H1 (cell line): ENCODE data around the gene ADD1. TPM values are rescaled to one million over a fixed set of nuclear protein-coding genes. Genes with fewer than 3 reads are reported as not detected.
A peak's percentile ranks its signal among the peaks of the same experiment; 100 is the strongest.

ENCODE experiments used
- CTCF ChIA-PET: fragments of 300-600 bp; sonication (Branson Sonifier 250); formaldehyde crosslinking; loops from one replicate; lab custom pipeline; 2021; ENCODE audit not compliant: partially characterized antibody; lab: Charles Lee
- POLR2A ChIA-PET: fragments of 300-600 bp; sonication (Branson Sonifier 250); formaldehyde crosslinking; loops from one replicate; lab custom pipeline; 2021; ENCODE audit warnings: inconsistent platforms; ENCODE audit not compliant: partially characterized antibody; lab: Charles Lee
- DNase-seq, 2 experiments: peaks; one replicate each; pipeline versions ENCODE4 v3.0.0 to v3.0.0-alpha.2; 2010 to 2022; ENCODE audit warnings: low spot score in 2 of 2, low read depth in 1 of 2, mixed read lengths in 1 of 2
- FAIRE-seq: peaks from 2 replicates; lab custom pipeline; 2011; peaks lifted over from hg19 to GRCh38; lab: Jason Lieb, UNC
- H2AFZ ChIP-seq: 2 replicates; pipeline ENCODE4 v1.8.1; 2012; ENCODE audit warnings: low read length, inconsistent platforms
- H2AK5ac ChIP-seq: 2 replicates; pipeline ENCODE4 v1.6.1; 2013; ENCODE audit warnings: low read depth, low read length
- H2BK120ac ChIP-seq: replicated peaks from 2 replicates; pipeline ENCODE3; 2013; ENCODE audit warnings: low read depth, low read length, inconsistent platforms
- H2BK12ac ChIP-seq: 2 replicates; pipeline ENCODE4 v1.6.1; 2013; ENCODE audit warnings: low read depth, low read length
- H2BK15ac ChIP-seq: 2 replicates; pipeline ENCODE4 v1.6.1; 2013; ENCODE audit warnings: low read length
- H2BK20ac ChIP-seq: 2 replicates; pipeline ENCODE4 v1.6.1; 2013; ENCODE audit warnings: low read length
- H2BK5ac ChIP-seq: 2 replicates; pipeline ENCODE4 v1.6.1; 2013; ENCODE audit warnings: low read depth, low read length
- H3K14ac ChIP-seq: 2 replicates; pipeline ENCODE4 v1.6.1; 2013; ENCODE audit warnings: inconsistent platforms; ENCODE audit not compliant: insufficient read length
- H3K18ac ChIP-seq: 2 replicates; pipeline ENCODE4 v1.6.1; 2013; ENCODE audit warnings: low read length; ENCODE audit errors: extremely low read depth
- H3K23ac ChIP-seq: 2 replicates; pipeline ENCODE4 v1.6.1; 2013; ENCODE audit warnings: inconsistent platforms; ENCODE audit not compliant: insufficient read length
- H3K23me2 ChIP-seq: 2 replicates; pipeline ENCODE4 v1.6.1; 2013; ENCODE audit warnings: low read depth, low read length
- H3K27ac ChIP-seq: 2 replicates; pipeline ENCODE4 v1.6.1; 2011; ENCODE audit warnings: low read depth, low read length, inconsistent platforms
- H3K27me3 ChIP-seq, 4 experiments: replicated peaks in 1 of 4; 1 replicate in 1 of 4; 2 replicates in 3 of 4; pipeline versions ENCODE4 v1.6.1 to v1.8.1; 2011 to 2013; ENCODE audit warnings: low read length in 3 of 4, mild to moderate bottlenecking in 3 of 4, inconsistent platforms in 2 of 4, mixed read lengths in 2 of 4, moderate library complexity in 1 of 4; ENCODE audit not compliant: control insufficient read depth in 3 of 4, insufficient read depth in 3 of 4; ENCODE audit errors: extremely low read depth in 1 of 4
- H3K36me3 ChIP-seq, 4 experiments: 2 replicates each; pipeline versions ENCODE4 v1.6.1 to v1.8.1; 2011 to 2013; ENCODE audit warnings: mild to moderate bottlenecking in 4 of 4, low read length in 3 of 4, moderate library complexity in 2 of 4, control low read depth in 1 of 4, inconsistent platforms in 1 of 4; ENCODE audit not compliant: insufficient read depth in 4 of 4, control insufficient read depth in 2 of 4
- H3K4ac ChIP-seq: replicated peaks from 2 replicates; pipeline ENCODE3; 2013; ENCODE audit warnings: low read length, low read depth, mixed read lengths, inconsistent platforms; ENCODE audit not compliant: insufficient read length
- H3K4me1 ChIP-seq, 4 experiments: replicated peaks in 1 of 4; 1 replicate in 1 of 4; 2 replicates in 3 of 4; pipeline versions ENCODE4 v1.6.1 to v1.8.1; 2011 to 2013; ENCODE audit warnings: low read length in 3 of 4, inconsistent platforms in 2 of 4, mixed read lengths in 1 of 4; ENCODE audit not compliant: insufficient read depth in 4 of 4, control insufficient read depth in 3 of 4
- H3K4me2 ChIP-seq, 2 experiments: 2 replicates each; pipeline versions ENCODE4 v1.6.1 to v1.8.1; 2011 to 2013; ENCODE audit warnings: low read depth in 2 of 2, low read length in 2 of 2, control low read depth in 1 of 2, inconsistent platforms in 1 of 2, mild to moderate bottlenecking in 1 of 2; ENCODE audit not compliant: insufficient read depth in 1 of 2
- H3K4me3 ChIP-seq, 4 experiments: fragments of 200-600, 300-600 bp in 1 of 4; sonication (generic), shearing (Covaris generic), sonication (Bioruptor Twin) in 1 of 4; 2 replicates each; pipeline versions ENCODE4 v1.5.1 to v1.8.1; 2011 to 2016; ENCODE audit warnings: low read length in 4 of 4, low read depth in 3 of 4, control low read depth in 2 of 4, inconsistent platforms in 2 of 4, mild to moderate bottlenecking in 2 of 4, mixed read lengths in 1 of 4, moderate library complexity in 1 of 4; ENCODE audit not compliant: insufficient read depth in 2 of 4; ENCODE audit errors: extremely low read depth in 1 of 4
- H3K56ac ChIP-seq: replicated peaks from 2 replicates; pipeline ENCODE3; 2013; ENCODE audit warnings: low read depth, mild to moderate bottlenecking, mixed read lengths, low read length, inconsistent platforms; ENCODE audit not compliant: insufficient read length
- H3K79me1 ChIP-seq: 2 replicates; pipeline ENCODE4 v1.6.1; 2013; ENCODE audit warnings: low read depth, low read length, control low read depth
- H3K79me2 ChIP-seq, 2 experiments: 2 replicates each; pipeline versions ENCODE4 v1.6.1 to v1.8.1; 2012 to 2013; ENCODE audit warnings: low read length in 2 of 2, mild to moderate bottlenecking in 2 of 2, inconsistent platforms in 1 of 2; ENCODE audit not compliant: insufficient read depth in 2 of 2, control insufficient read depth in 1 of 2
- H3K9ac ChIP-seq, 4 experiments: replicated peaks in 1 of 4; 1 replicate in 1 of 4; 2 replicates in 3 of 4; pipeline versions ENCODE4 v1.6.1 to v1.8.1; 2011 to 2013; ENCODE audit warnings: low read depth in 3 of 4, low read length in 3 of 4, control low read depth in 2 of 4, mild to moderate bottlenecking in 2 of 4, moderate library complexity in 2 of 4, inconsistent platforms in 1 of 4; ENCODE audit errors: extremely low read depth in 1 of 4
- H3K9me3 ChIP-seq, 2 experiments: 2 replicates each; pipeline versions ENCODE4 v1.6.1 to v1.8.1; 2012 to 2013; ENCODE audit warnings: mild to moderate bottlenecking in 2 of 2, moderate library complexity in 2 of 2, control low read depth in 1 of 2, inconsistent platforms in 1 of 2, low read depth in 1 of 2, low read length in 1 of 2, mixed read lengths in 1 of 2; ENCODE audit not compliant: insufficient read depth in 2 of 2
- H4K20me1 ChIP-seq, 2 experiments: replicated peaks in 1 of 2; 2 replicates each; pipeline versions ENCODE3 to v1.8.1; 2011 to 2013; ENCODE audit warnings: inconsistent platforms in 2 of 2, low read length in 2 of 2, mild to moderate bottlenecking in 1 of 2; ENCODE audit not compliant: insufficient read depth in 2 of 2, control insufficient read depth in 1 of 2
- H4K5ac ChIP-seq: 2 replicates; pipeline ENCODE4 v1.6.1; 2013; ENCODE audit warnings: low read length, low read depth, mixed read lengths, inconsistent platforms; ENCODE audit not compliant: insufficient read length
- H4K8ac ChIP-seq: 2 replicates; pipeline ENCODE4 v1.8.0; 2013; ENCODE audit warnings: mild to moderate bottlenecking, moderate library complexity, low read length, inconsistent platforms; ENCODE audit not compliant: insufficient read depth; ENCODE audit errors: extremely low read depth
- H4K91ac ChIP-seq: replicated peaks from 2 replicates; pipeline ENCODE3; 2013; ENCODE audit warnings: low read length, mixed read lengths, inconsistent platforms; ENCODE audit not compliant: insufficient read length
- CEBPB ChIP-seq: IDR thresholded peaks from 2 replicates; pipeline ENCODE4 v1.6.1; 2012; ENCODE audit warnings: low read depth, low read length
- EP300 ChIP-seq, 2 experiments: IDR thresholded peaks; 1 replicate in 1 of 2; 2 replicates in 1 of 2; pipeline ENCODE4 v1.6.1; 2011 to 2012; ENCODE audit warnings: low read depth in 2 of 2, low read length in 2 of 2, mild to moderate bottlenecking in 2 of 2, borderline replicate concordance in 1 of 2, inconsistent platforms in 1 of 2, moderate library complexity in 1 of 2
- KDM1A ChIP-seq: fragments of 200-600, 300-600 bp; sonication (generic); IDR thresholded peaks from 2 replicates; pipeline ENCODE4 v1.7.1; 2016; ENCODE audit warnings: mild to moderate bottlenecking, low read length, borderline replicate concordance
- RAD21 ChIP-seq, 2 experiments: IDR thresholded peaks in 1 of 2; conservative IDR thresholded peaks in 1 of 2; 2 replicates each; pipeline ENCODE4 v1.6.1; 2011; ENCODE audit warnings: low read depth in 2 of 2, low read length in 2 of 2, improper control_type of control experiment in 1 of 2, inconsistent platforms in 1 of 2, mild to moderate bottlenecking in 1 of 2, moderate library complexity in 1 of 2
- SIN3A ChIP-seq, 2 experiments: IDR thresholded peaks in 1 of 2; conservative IDR thresholded peaks in 1 of 2; 2 replicates each; pipeline ENCODE4 v1.6.1; 2011 to 2012; ENCODE audit warnings: low read length in 2 of 2, improper control_type of control experiment in 1 of 2, low read depth in 1 of 2, mild to moderate bottlenecking in 1 of 2
- SP1 ChIP-seq: IDR thresholded peaks from 2 replicates; pipeline ENCODE4 v1.6.1; 2011; ENCODE audit warnings: low read depth, low read length
- TAF1 ChIP-seq: IDR thresholded peaks from 2 replicates; pipeline ENCODE4 v1.6.1; 2011; ENCODE audit warnings: mild to moderate bottlenecking, low read depth, low read length
- YY1 ChIP-seq: IDR thresholded peaks from 2 replicates; pipeline ENCODE4 v1.6.1; 2011; ENCODE audit warnings: low read depth, mild to moderate bottlenecking, low read length
- ZNF274 ChIP-seq: IDR thresholded peaks from 2 replicates; pipeline ENCODE4 v1.7.0; 2012; ENCODE audit warnings: low read length, borderline replicate concordance; ENCODE audit errors: extremely low read depth
- WGBS, 2 experiments: shearing (Covaris generic) in 1 of 2; methylation state at CpG; one replicate each; pipeline versions ENCODE4 v1.1.6 to v1.1.7; 2013 to 2015; ENCODE audit warnings: low lambda C conversion rate in 2 of 2, mixed read lengths in 2 of 2, inconsistent platforms in 1 of 2, low coverage in 1 of 2, missing lambda C conversion rate in 1 of 2; ENCODE audit not compliant: insufficient replicate concordance in 2 of 2, insufficient coverage in 1 of 2, insufficient read length in 1 of 2; ENCODE audit errors: extremely low coverage in 1 of 2, missing lambda C conversion rate in 1 of 2; 5-methylcytosine and 5-hydroxymethylcytosine counted together
- polyA plus RNA-seq, 7 experiments: library from polyadenylated mRNA; depleted of rRNA in 3 of 7; stranded (reverse) in 5 of 7; unstranded in 2 of 7; fragments of >200 nt in 5 of 7; fragments of 200-250 nt in 2 of 7; gene quantifications; 1 replicate in 5 of 7; 2 replicates in 1 of 7; 4 replicates in 1 of 7; pipeline versions ENCODE4 v1.2.1 to v1.2.3, GENCODE V29; 2011 to 2013; ENCODE audit warnings: missing spikeins in 2 of 7, mixed read lengths in 2 of 7
- total RNA-seq: library from RNA; stranded (reverse); fragmentation: NEBNext Ultra II Directional; extraction: Animal tissue kit (Norgen Biotek cat#: 25700); gene quantifications from 2 replicates; pipeline ENCODE4 v1.2.1, GENCODE V29; 2021

Gene ADD1
- total and polyA plus RNA-seq, 2 of the 8 experiments (the other 6 are each of a cell fraction or from before 2014, with no cell fraction given), result 113 to 143 TPM

GRCh38 chr4:2811830-2812611 is 31.6 kb upstream of the ADD1 start:
- ChIA-PET POLR2A (interaction anchor here (0.7 to 5.1 kb wide), 6 partner anchors 8 to 48 kb away, joined by 3 to 48 read pairs (median 4); no protein-coding TSS in a partner anchor), CTCF (interaction anchor here (0.6 to 1.4 kb wide), 5 partner anchors 8 to 144 kb away, joined by 3 to 5 read pairs (median 3); no protein-coding TSS in a partner anchor)
- Histone ChIP-seq H3K4ac (peak overlapping the region; percentile 5), H3K4me3 (no peak overlapping the region), H3K4me2 (no peak overlapping the region), H3K4me1 (peaks cover 0 to 19% (median 9%) of the 10 kb centered on the region in 4 experiments; a peak in 6 of 7 replicates), H3K27ac (no peak overlapping the region), H3K9me3 (no peaks in the 10 kb centered on the region), H2BK5ac (peak overlapping the region; percentile 58), H4K8ac (peak overlapping the region; percentile 71), H2BK120ac (no peak overlapping the region), H2BK20ac (no peak overlapping the region), H3K27me3 (peaks cover 0 to 3% (median 0%) of the 10 kb centered on the region in 4 experiments; a peak in 2 of 7 replicates), H2AFZ (no peak overlapping the region), H3K14ac (no peak overlapping the region), H3K18ac (peak overlapping the region; percentile 15), H3K79me1 (0 out of 2 replicates have a peak, but pooled peaks cover 3% of the 10 kb centered on the region), H3K23ac (no peak overlapping the region), H2BK15ac (0 out of 2 replicates have a peak overlapping the region, but pooled peaks have one; percentile 88), H3K36me3 (no peaks in the 10 kb centered on the region), H3K23me2 (no peaks in the 10 kb centered on the region), H4K91ac (peak overlapping the region; percentile 80), H2BK12ac (0 out of 2 replicates have a peak overlapping the region, but pooled peaks have one; percentile 10), H3K56ac (no peak overlapping the region), H4K20me1 (peaks cover 0 to 2% of the 10 kb centered on the region in 2 experiments), H4K5ac (peak overlapping the region; percentile 39), H3K9ac (no peak overlapping the region), H2AK5ac (peak overlapping the region; percentile 18; the same call in 1 of the 2 replicates), H3K79me2 (no peaks in the 10 kb centered on the region)
- DNase-seq (no peak), FAIRE-seq (no peak)
- WGBS, 2 experiments, result 81% methylated on average over 18 of the region's 21 CpGs; no CpG with 5 or more reads in 1 of the 2 experiments
- TF ChIP-seq ZNF274 (no peak), KDM1A (no peak), EP300 (IDR thresholded peaks at IDR 0.05; ENCODE audit: borderline replicate concordance in 1 of 2, low read depth in 2 of 2, low read length in 2 of 2) (no peak), RAD21 (IDR thresholded peaks at IDR 0.05 in 1 of 2, conservative IDR thresholded peaks at IDR 0.05 in 1 of 2; ENCODE audit: low read depth in 2 of 2, low read length in 2 of 2) (0 out of 4 replicates have a peak, but pooled peaks of 1 of the 2 experiments have one; percentile 7), YY1 (0 out of 2 replicates have a peak, but pooled peaks have one; percentile 26), CEBPB (no peak), TAF1 (no peak), SIN3A (conservative IDR thresholded peaks at IDR 0.05 in 1 of 2, IDR thresholded peaks at IDR 0.05 in 1 of 2; ENCODE audit: low read depth in 1 of 2, low read length in 2 of 2) (no peak), SP1 (peak; percentile 61)
